ENCODE results near the gene ZNF460.
"Not testable (repeated sequence)": the region's sequence is repeated elsewhere in the genome, so short reads cannot be mapped to it uniquely, and the experiment has no call there.

ZNF460 gene

DNA sequence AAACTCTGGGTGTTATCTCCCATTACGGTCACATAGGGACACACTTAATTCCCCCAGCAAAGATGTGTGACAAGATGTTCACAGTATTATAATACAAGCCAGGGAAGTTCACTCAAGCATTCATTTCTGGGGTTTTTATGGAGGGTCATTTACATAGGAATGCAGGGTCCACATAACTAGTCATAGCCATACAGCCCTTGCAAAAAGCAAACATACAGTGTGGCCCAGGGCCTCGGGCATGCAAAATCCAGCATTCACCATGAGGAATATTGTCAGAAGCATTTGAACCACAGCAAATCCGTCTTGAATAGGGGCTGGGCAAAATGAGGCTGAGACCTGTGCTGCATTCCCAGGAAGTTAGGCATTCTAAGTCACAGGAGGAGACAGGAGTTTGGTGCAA is 13.0 kb upstream of the ZNF460 start:
- Mint-ChIP-seq H3K36me3 (ENCODE audit: low read depth) (peaks cover 9% of the 10 kb centered on the region), H3K27me3 (ENCODE audit: low read depth) (no peaks in the 10 kb centered on the region), H3K27ac (no peak overlapping the region), H3K4me3 (no peak overlapping the region), H3K9me3 (peaks cover 48% of the 10 kb centered on the region), H3K4me1 (ENCODE audit: low read depth) (no peaks in the 10 kb centered on the region)

DNA sequence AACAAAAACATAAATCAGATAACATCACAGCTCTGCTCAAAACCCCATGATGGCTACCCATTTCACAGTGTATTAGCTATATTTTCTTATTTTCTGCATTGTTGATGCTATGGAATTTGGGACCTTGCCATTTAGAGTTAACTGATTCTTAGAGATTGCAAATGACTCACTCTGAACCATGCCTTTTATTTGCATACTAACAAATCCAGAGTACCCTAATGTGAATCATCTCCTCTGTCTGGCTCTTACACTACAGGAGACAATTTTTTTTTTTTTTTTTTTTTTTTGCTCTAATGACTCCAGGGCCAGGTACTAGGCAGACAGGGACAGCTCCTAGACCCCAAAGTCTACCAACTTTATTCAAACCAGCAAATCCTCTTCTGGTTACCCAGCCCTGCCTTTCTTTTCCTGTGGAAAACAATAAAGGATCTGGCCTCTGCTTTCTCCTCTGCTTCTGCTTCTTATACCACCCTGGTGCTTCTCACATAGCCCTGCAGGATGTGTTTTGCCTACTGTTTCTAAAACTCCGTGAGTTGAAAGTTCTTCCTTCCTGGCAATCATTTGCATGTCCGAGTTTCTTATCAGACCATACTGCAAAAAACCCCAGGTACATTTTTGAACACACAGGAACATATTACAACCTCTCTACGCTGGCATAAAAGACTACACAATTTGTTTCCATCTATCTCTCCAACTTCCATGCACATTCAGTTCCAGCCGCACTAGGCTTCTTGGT is 10.6 kb upstream of the ZNF460 start:
- H3K27ac Mint-ChIP-seq, result no peak overlapping the region
- peaks cover 18% of the 10 kb centered on the region for H3K36me3 Mint-ChIP-seq (ENCODE audit: low read depth)
- no peaks in the 10 kb centered on the region for H3K27me3 Mint-ChIP-seq (ENCODE audit: low read depth)
- no peaks in the 10 kb centered on the region for H3K4me1 Mint-ChIP-seq (ENCODE audit: low read depth)
- H3K4me3 Mint-ChIP-seq, result no peak overlapping the region
- H3K9me3 Mint-ChIP-seq, result peaks cover 54% of the 10 kb centered on the region

DNA sequence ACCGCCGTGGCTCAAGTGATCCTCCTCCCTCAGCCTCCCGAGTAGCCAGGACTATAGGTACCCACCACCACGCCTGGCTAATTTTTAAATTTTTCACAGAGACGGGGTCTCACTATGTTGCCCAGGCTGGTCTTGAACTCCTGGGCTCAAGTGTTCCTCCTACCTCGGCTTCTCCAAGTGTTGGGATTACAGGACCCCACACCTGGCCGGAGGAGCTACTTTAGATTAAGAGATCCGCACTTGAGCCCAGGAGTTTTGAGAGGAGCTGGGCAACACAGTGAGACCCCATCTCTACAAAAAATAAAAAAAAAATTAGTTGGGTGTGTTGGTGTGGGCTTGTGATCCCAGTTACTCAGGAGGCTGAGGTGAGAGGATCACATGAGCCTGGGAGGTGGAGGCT is 9.0 kb upstream of the ZNF460 start:
- H3K9me3 Mint-ChIP-seq, result peaks cover 40% of the 10 kb centered on the region
- H3K36me3 Mint-ChIP-seq (ENCODE audit: low read depth), result peaks cover 16% of the 10 kb centered on the region
- H3K4me1 Mint-ChIP-seq (ENCODE audit: low read depth), result no peaks in the 10 kb centered on the region
- no peak overlapping the region for H3K27ac Mint-ChIP-seq
- H3K4me3 Mint-ChIP-seq, result no peak overlapping the region
- no peaks in the 10 kb centered on the region for H3K27me3 Mint-ChIP-seq (ENCODE audit: low read depth)

- Mint-ChIP-seq H3K27me3 (ENCODE audit: low read depth) (no peaks in the 10 kb centered on the region), H3K4me3 (no peak overlapping the region), H3K9me3 (peaks cover 35% of the 10 kb centered on the region), H3K36me3 (ENCODE audit: low read depth) (peaks cover 19% of the 10 kb centered on the region), H3K4me1 (ENCODE audit: low read depth) (no peaks in the 10 kb centered on the region), H3K27ac (no peak overlapping the region)
Observed at GRCh38 chr19:57273014-57273413, 7.3 kb upstream of the ZNF460 start.

DNA sequence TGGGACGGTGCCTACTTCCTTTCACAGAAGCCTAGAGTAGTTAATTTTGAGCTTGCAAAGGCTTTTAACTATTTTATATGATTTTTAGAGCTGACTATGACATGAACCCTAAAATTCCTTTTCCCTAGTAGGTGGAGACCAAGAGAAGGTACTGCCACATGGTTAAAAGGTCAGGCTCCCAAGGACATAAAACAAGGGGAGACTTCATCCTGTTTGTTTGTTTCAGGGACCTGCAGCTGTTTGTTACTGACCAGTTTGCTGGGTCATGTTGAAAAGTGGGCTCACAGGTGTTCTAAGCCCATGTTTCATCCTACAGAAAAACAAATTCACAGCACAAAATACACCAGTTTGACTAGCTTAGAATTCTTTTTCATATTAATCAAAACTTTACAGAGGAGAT is 3.9 kb upstream of the ZNF460 start:
- no peak overlapping the region for H3K4me3 Mint-ChIP-seq
- H3K27me3 Mint-ChIP-seq (ENCODE audit: low read depth), result no peaks in the 10 kb centered on the region
- peaks cover 5% of the 10 kb centered on the region for H3K4me1 Mint-ChIP-seq (ENCODE audit: low read depth)
- H3K36me3 Mint-ChIP-seq (ENCODE audit: low read depth), result peaks cover 26% of the 10 kb centered on the region
- H3K9me3 Mint-ChIP-seq, result peaks cover 24% of the 10 kb centered on the region
- H3K27ac Mint-ChIP-seq, result no peak overlapping the region

GRCh38 chr19:57278481-57278880 is 1.8 kb upstream of the ZNF460 start:
- H3K27me3 Mint-ChIP-seq (ENCODE audit: low read depth); H3K27ac Mint-ChIP-seq; H3K4me3 Mint-ChIP-seq: not testable (repeated sequence)
- peaks cover 20% of the 10 kb centered on the region for H3K4me1 Mint-ChIP-seq (ENCODE audit: low read depth)
- H3K36me3 Mint-ChIP-seq (ENCODE audit: low read depth), result peaks cover 27% of the 10 kb centered on the region
- peaks cover 12% of the 10 kb centered on the region for H3K9me3 Mint-ChIP-seq

GRCh38 chr19:57279418-57280164 is 694 bp upstream of the ZNF460 start:
- H3K27me3 Mint-ChIP-seq (ENCODE audit: low read depth), result no peaks in the 10 kb centered on the region
- peaks cover 9% of the 10 kb centered on the region for H3K9me3 Mint-ChIP-seq
- H3K4me1 Mint-ChIP-seq (ENCODE audit: low read depth), result peaks cover 23% of the 10 kb centered on the region
- no peak overlapping the region for H3K27ac Mint-ChIP-seq
- peaks cover 27% of the 10 kb centered on the region for H3K36me3 Mint-ChIP-seq (ENCODE audit: low read depth)
- no peak overlapping the region for H3K4me3 Mint-ChIP-seq

- H3K27me3 Mint-ChIP-seq (ENCODE audit: low read depth), result no peaks in the 10 kb centered on the region
- no peak overlapping the region for H3K4me3 Mint-ChIP-seq
- H3K4me1 Mint-ChIP-seq (ENCODE audit: low read depth), result peaks cover 29% of the 10 kb centered on the region
- peaks cover 16% of the 10 kb centered on the region for H3K9me3 Mint-ChIP-seq
- no peak overlapping the region for H3K27ac Mint-ChIP-seq
- H3K36me3 Mint-ChIP-seq (ENCODE audit: low read depth), result peaks cover 36% of the 10 kb centered on the region
Observed at GRCh38 chr19:57280962-57281400, 696 bp downstream of the ZNF460 start.

- no peaks in the 10 kb centered on the region for H3K27me3 Mint-ChIP-seq (ENCODE audit: low read depth)
- peak overlapping the region; percentile 80 for H3K27ac Mint-ChIP-seq
Observed at GRCh38 chr19:57282011-57282643, 1.8 kb downstream of the ZNF460 start.

DNA sequence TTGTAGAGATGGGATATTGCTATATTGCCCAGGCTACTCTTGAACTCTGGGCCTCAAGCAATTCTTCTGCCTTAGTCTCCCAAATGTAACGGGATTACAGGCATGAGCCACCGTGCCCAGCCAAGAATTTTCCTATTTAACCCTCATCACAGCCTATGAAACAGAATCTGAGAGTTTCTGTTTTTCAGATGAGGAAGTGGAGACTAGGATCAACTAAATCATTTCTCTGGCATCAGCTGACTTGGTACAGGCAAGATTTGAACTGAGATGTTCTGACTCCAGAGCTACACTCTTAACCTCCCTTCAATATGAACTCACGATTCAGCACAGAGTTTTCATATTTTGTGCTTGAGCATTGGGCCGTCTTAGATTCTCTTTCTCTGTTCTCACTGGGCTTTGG is 8.1 kb downstream of the ZNF460 start:
- Mint-ChIP-seq H3K9me3 (peaks cover 64% of the 10 kb centered on the region), H3K27me3 (ENCODE audit: low read depth) (no peaks in the 10 kb centered on the region), H3K36me3 (ENCODE audit: low read depth) (peaks cover 83% of the 10 kb centered on the region), H3K4me3 (no peak overlapping the region), H3K4me1 (ENCODE audit: low read depth) (peaks cover 9% of the 10 kb centered on the region), H3K27ac (no peak overlapping the region)

More at GRCh38 chr19:57282011-57282643, 1.8 kb downstream of the ZNF460 start:
- Mint-ChIP-seq H3K4me1 (ENCODE audit: low read depth) (peaks cover 29% of the 10 kb centered on the region), H3K36me3 (ENCODE audit: low read depth) (peaks cover 44% of the 10 kb centered on the region), H3K4me3 (no peak overlapping the region), H3K9me3 (peaks cover 21% of the 10 kb centered on the region)

DNA sequence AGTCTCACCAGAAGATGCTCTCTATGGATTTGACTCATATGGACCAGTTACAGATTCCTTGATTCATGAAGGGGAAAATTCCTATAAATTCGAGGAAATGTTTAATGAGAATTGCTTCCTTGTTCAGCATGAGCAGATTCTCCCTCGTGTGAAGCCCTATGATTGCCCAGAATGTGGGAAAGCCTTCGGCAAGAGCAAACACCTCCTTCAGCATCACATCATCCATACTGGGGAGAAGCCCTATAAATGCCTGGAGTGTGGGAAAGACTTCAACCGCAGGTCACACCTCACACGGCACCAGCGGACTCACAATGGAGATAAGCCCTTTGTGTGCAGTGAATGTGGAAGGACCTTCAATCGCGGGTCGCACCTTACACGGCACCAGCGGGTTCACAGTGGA is 10.7 kb downstream of the ZNF460 start:
- H3K27me3 Mint-ChIP-seq (ENCODE audit: low read depth), result no peaks in the 10 kb centered on the region
- H3K4me3 Mint-ChIP-seq, result no peak overlapping the region
- no peaks in the 10 kb centered on the region for H3K4me1 Mint-ChIP-seq (ENCODE audit: low read depth)
- peaks cover 77% of the 10 kb centered on the region for H3K9me3 Mint-ChIP-seq
- H3K36me3 Mint-ChIP-seq (ENCODE audit: low read depth), result peaks cover 89% of the 10 kb centered on the region
- no peak overlapping the region for H3K27ac Mint-ChIP-seq

- H3K27ac Mint-ChIP-seq, result no peak overlapping the region
- H3K27me3 Mint-ChIP-seq (ENCODE audit: low read depth), result no peaks in the 10 kb centered on the region
- no peaks in the 10 kb centered on the region for H3K4me1 Mint-ChIP-seq (ENCODE audit: low read depth)
- peaks cover 78% of the 10 kb centered on the region for H3K9me3 Mint-ChIP-seq
- no peak overlapping the region for H3K4me3 Mint-ChIP-seq
- H3K36me3 Mint-ChIP-seq (ENCODE audit: low read depth), result peaks cover 89% of the 10 kb centered on the region
Observed at GRCh38 chr19:57292547-57292946, 12.3 kb downstream of the ZNF460 start.

DNA sequence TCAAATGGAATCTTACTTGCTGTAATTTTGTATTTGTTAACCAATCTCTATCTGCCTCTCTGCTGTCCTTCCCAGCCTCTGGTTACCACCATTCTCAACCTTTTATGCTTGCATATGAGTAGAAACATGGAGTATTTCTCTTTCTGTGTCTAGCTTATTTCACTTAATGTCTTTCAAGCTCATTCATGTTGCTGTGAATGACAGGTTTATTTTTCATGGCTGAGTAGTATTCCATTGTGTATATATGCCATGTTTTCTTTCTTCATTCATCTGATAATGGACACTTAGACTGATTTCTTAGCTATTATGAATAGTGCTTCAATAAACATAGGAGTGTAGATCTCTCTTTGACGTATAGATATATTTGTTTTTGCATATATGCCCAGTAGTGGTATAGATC is 13.4 kb downstream of the ZNF460 start:
- Mint-ChIP-seq H3K27me3 (ENCODE audit: low read depth) (no peaks in the 10 kb centered on the region), H3K9me3 (peaks cover 76% of the 10 kb centered on the region)

DNA sequence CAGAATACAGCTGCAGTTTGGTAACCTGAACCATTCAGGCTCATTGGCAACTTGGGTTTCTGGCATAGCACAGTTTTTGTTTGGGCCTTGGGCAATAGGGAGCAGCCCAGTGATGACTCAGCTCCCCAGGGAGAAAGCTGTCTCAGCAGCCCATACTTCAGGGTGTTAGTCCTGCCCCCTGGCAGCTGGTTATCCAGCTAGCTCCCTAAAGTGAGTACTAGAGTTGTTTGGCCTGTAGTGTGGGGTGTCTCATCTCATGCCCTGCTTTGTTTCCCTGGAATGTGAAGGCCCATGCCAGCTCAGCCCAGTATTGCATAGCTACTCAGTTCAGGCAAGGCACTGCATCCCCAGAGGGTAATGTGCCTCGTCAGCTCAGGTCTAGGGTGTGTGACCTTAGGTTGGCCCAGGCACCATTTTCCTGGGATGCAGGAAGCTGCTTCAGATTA is 21.8 kb downstream of the ZNF460 start:
- Mint-ChIP-seq H3K4me3 (no peak overlapping the region), H3K4me1 (ENCODE audit: low read depth) (peaks cover 4% of the 10 kb centered on the region), H3K27me3 (ENCODE audit: low read depth) (no peaks in the 10 kb centered on the region), H3K9me3 (peaks cover 43% of the 10 kb centered on the region), H3K36me3 (ENCODE audit: low read depth) (peaks cover 67% of the 10 kb centered on the region), H3K27ac (no peak overlapping the region)

More for the DNA sequence above, 13.4 kb downstream of the ZNF460 start:
- no peaks in the 10 kb centered on the region for H3K4me1 Mint-ChIP-seq (ENCODE audit: low read depth)
- H3K36me3 Mint-ChIP-seq (ENCODE audit: low read depth), result peaks cover 89% of the 10 kb centered on the region
- no peak overlapping the region for H3K27ac Mint-ChIP-seq
- H3K4me3 Mint-ChIP-seq, result no peak overlapping the region
